Measurements from ENCODE around the gene PTPRM. TPM values are rescaled to one million over a fixed set of nuclear protein-coding genes. Genes with fewer than 3 reads are reported as not detected.

The PTPRM gene
- total and polyA plus RNA-seq, 2 of the 8 experiments (the other 6 are each of a cell fraction or from before 2014, with no cell fraction given): 4.1 to 7.0 TPM

- Histone ChIP-seq H3K9ac (replicated peaks in 1 of 4; ENCODE audit: extremely low read depth in 1 of 4, low read depth in 3 of 4, low read length in 3 of 4) (no peak overlapping the region), H3K18ac (ENCODE audit: extremely low read depth, low read length) (no peak overlapping the region), H3K23ac (ENCODE audit: insufficient read length) (no peak overlapping the region), H3K36me3 (ENCODE audit: control insufficient read depth in 2 of 4, insufficient read depth in 4 of 4, low read length in 3 of 4) (no peaks in the 10 kb centered on the region), H3K27ac (ENCODE audit: low read depth, low read length) (no peak overlapping the region), H3K14ac (ENCODE audit: insufficient read length) (no peak overlapping the region), H2AK5ac (ENCODE audit: low read depth, low read length) (no peak overlapping the region), H3K4me3 (ENCODE audit: extremely low read depth in 1 of 4, insufficient read depth in 2 of 4, low read depth in 3 of 4, low read length in 4 of 4) (no peak overlapping the region), H2BK15ac (ENCODE audit: low read length) (no peak overlapping the region), H2BK12ac (ENCODE audit: low read depth, low read length) (no peak overlapping the region), H3K4me2 (ENCODE audit: insufficient read depth in 1 of 2, low read depth in 2 of 2, low read length in 2 of 2) (no peak overlapping the region), H4K91ac (replicated peaks; ENCODE audit: insufficient read length, low read length) (no peak overlapping the region), H3K79me2 (ENCODE audit: control insufficient read depth in 1 of 2, insufficient read depth in 2 of 2, low read length in 2 of 2) (no peaks in the 10 kb centered on the region), H3K27me3 (replicated peaks in 1 of 4; ENCODE audit: control insufficient read depth in 3 of 4, extremely low read depth in 1 of 4, insufficient read depth in 3 of 4, low read length in 3 of 4) (no peaks in the 10 kb centered on the region), H4K5ac (ENCODE audit: insufficient read length, low read depth, low read length) (no peak overlapping the region), H4K8ac (ENCODE audit: extremely low read depth, insufficient read depth, low read length) (no peak overlapping the region), H2BK120ac (replicated peaks; ENCODE audit: low read depth, low read length) (no peak overlapping the region), H2BK5ac (ENCODE audit: low read depth, low read length) (no peak overlapping the region), H3K56ac (replicated peaks; ENCODE audit: insufficient read length, low read depth, low read length) (no peak overlapping the region), H3K23me2 (ENCODE audit: low read depth, low read length) (no peaks in the 10 kb centered on the region), H3K9me3 (ENCODE audit: insufficient read depth in 2 of 2, low read depth in 1 of 2, low read length in 1 of 2) (no peaks in the 10 kb centered on the region), H3K4me1 (replicated peaks in 1 of 4; ENCODE audit: control insufficient read depth in 3 of 4, insufficient read depth in 4 of 4, low read length in 3 of 4) (no peaks in the 10 kb centered on the region), H3K4ac (replicated peaks; ENCODE audit: insufficient read length, low read depth, low read length) (no peak overlapping the region), H3K79me1 (ENCODE audit: low read depth, low read length) (no peaks in the 10 kb centered on the region), H4K20me1 (replicated peaks in 1 of 2; ENCODE audit: control insufficient read depth in 1 of 2, insufficient read depth in 2 of 2, low read length in 2 of 2) (no peaks in the 10 kb centered on the region), H2BK20ac (ENCODE audit: low read length) (no peak overlapping the region), H2AFZ (ENCODE audit: low read length) (no peak overlapping the region)
- CTCF ChIA-PET (ENCODE audit: partially characterized antibody): interaction anchor here (0.6 to 0.9 kb wide), 3 partner anchors 24 to 220 kb away, joined by 3 read pairs; no protein-coding TSS in a partner anchor
- WGBS, 2 experiments (ENCODE audit: extremely low coverage in 1 of 2, insufficient coverage in 1 of 2, insufficient read length in 1 of 2, insufficient replicate concordance in 2 of 2, low coverage in 1 of 2, low lambda C conversion rate in 2 of 2, missing lambda C conversion rate in 1 of 2): 95% methylated on average over 1 of the region's 1 CpG; no CpG with 5 or more reads in 1 of the 2 experiments
- DNase-seq (ENCODE audit: low read depth in 1 of 2, low spot score in 2 of 2) (no peak), FAIRE-seq (no peak)
- POLR2A ChIA-PET (ENCODE audit: partially characterized antibody): no interaction called here
- no peak for TF ChIP-seq CTCF (IDR thresholded peaks at IDR 0.05; ENCODE audit: control extremely low read depth in 1 of 3, insufficient read depth in 1 of 3, low read depth in 1 of 3, low read length in 3 of 3)
- TF ChIP-seq TBP (IDR thresholded peaks at IDR 0.05; ENCODE audit: low read depth, low read length): no peak
- no peak for TF ChIP-seq SP4 (IDR thresholded peaks at IDR 0.05; ENCODE audit: low read length)
- no peak for TF ChIP-seq CBX5 (IDR thresholded peaks at IDR 0.05; ENCODE audit: low read depth, low read length)
- no peak for TF ChIP-seq CBX8 (IDR thresholded peaks at IDR 0.05; ENCODE audit: borderline replicate concordance, low read depth, low read length)
- no peak for TF ChIP-seq YY1 (IDR thresholded peaks at IDR 0.05; ENCODE audit: low read depth, low read length)
- TF ChIP-seq POU5F1 (IDR thresholded peaks at IDR 0.05; ENCODE audit: low read depth, low read length): no peak
- no peak for TF ChIP-seq GTF2F1 (IDR thresholded peaks at IDR 0.05; ENCODE audit: borderline replicate concordance, low read depth, low read length)
- TF ChIP-seq HDAC6 (IDR thresholded peaks at IDR 0.05; ENCODE audit: low read depth, low read length): no peak
- no peak for TF ChIP-seq KDM4A (IDR thresholded peaks at IDR 0.05; ENCODE audit: low read depth, low read length, severe bottlenecking)
- TF ChIP-seq USF2 (IDR thresholded peaks at IDR 0.05; ENCODE audit: low read length): no peak
Observed at GRCh38 chr18:8169722-8170121, 602.6 kb downstream of the PTPRM start.
